Renal cortex interstitium (tissue), 15 donors: ENCODE data around the gene PGBD1. TPM values are rescaled to one million over a fixed set of nuclear protein-coding genes. Genes with fewer than 3 reads are reported as not detected.

Source experiments
- DNase-seq, 11 donors: peaks; one replicate each; pipeline ENCODE4 v3.0.0-alpha.2; 2013; ENCODE audit warnings: low read depth in 9 of 11, low spot score in 4 of 11; ENCODE audit errors: extremely low read depth in 1 of 11
- long read RNA-seq, 16 experiments: transcript quantifications; one replicate each; lab custom pipeline, GENCODE V29; 2026
- polyA plus RNA-seq, 3 donors: library from polyadenylated mRNA; unstranded; fragments of 120-200 nt; gene quantifications; one replicate each; pipeline ENCODE4 v1.2.1, GENCODE V29; 2013; ENCODE audit not compliant: insufficient read length in 3 of 3

The PGBD1 gene
- 10 to 100 TPM; 10.2 to 11.2 (median 11.1) TPM for polyA plus RNA-seq
- long read RNA-seq, donor 1, partial matches to known transcripts, result 0 of 2 reads
- long read RNA-seq, donor 1, other reads (novel, unspliced or antisense), result 0 of 2 reads
- long read RNA-seq, donor 2, result 0 reads
- long read RNA-seq, donor 3, partial matches to known transcripts, result 0 of 1 reads
- long read RNA-seq, donor 3, other reads (novel, unspliced or antisense), result 0 of 1 reads
- long read RNA-seq, donor 4, result 0 reads
- long read RNA-seq, donor 5, result 0 reads
- long read RNA-seq, donor 6, result 0 reads
- long read RNA-seq, donor 7, partial matches to known transcripts, result 0 of 1 reads
- long read RNA-seq, donor 7, other reads (novel, unspliced or antisense), result 0 of 1 reads
- long read RNA-seq, donor 8, result 0 reads
- long read RNA-seq, donor 9, result 0 reads
- long read RNA-seq, donor 10, partial matches to known transcripts, result 0 of 1 reads
- long read RNA-seq, donor 10, other reads (novel, unspliced or antisense), result 0 of 1 reads
- long read RNA-seq, donor 11, partial matches to known transcripts, result 0 of 1 reads
- long read RNA-seq, donor 11, other reads (novel, unspliced or antisense), result 0 of 1 reads
- long read RNA-seq, donor 12, partial matches to known transcripts, result 0 of 2 reads
- long read RNA-seq, donor 12, other reads (novel, unspliced or antisense), result 0 of 2 reads
- long read RNA-seq, donor 13, result 0 reads
- long read RNA-seq, donor 14, partial matches to known transcripts, result 0 of 1 reads
- long read RNA-seq, donor 14, other reads (novel, unspliced or antisense), result 0 of 1 reads
- long read RNA-seq, donor 15, result 0 reads
- long read RNA-seq, donor 16, partial matches to known transcripts, result 8 of 12 reads
- long read RNA-seq, donor 16, other reads (novel, unspliced or antisense), result 0 of 12 reads

GRCh38 chr6:28281288-28282064, at the start of gene PGBD1:
Gene PGBD1 (plus strand): TSS chr6:28281572. CDS start chr6:28283814, 2,242 bp downstream.
- DNase-seq, result peak in 9 of 11 donors; percentile 23 to 66 (median 53)

GRCh38 chr6:28232785-28233184, 48.6 kb upstream of the PGBD1 start:
- no peak for DNase-seq

GRCh38 chr6:28235912-28236452, 45.4 kb upstream of the PGBD1 start:
- no peak for DNase-seq

- no peak for DNase-seq
These were observed 41.7 kb upstream of the PGBD1 start for GRCh38 chr6:28239636-28240035.

- DNase-seq, result no peak
These were observed 40.9 kb upstream of the PGBD1 start for GRCh38 chr6:28240471-28240870.

- DNase-seq, result no peak
These were observed 37.4 kb upstream of the PGBD1 start for GRCh38 chr6:28243946-28244345.

- no peak for DNase-seq
These were observed 36.0 kb upstream of the PGBD1 start for GRCh38 chr6:28245206-28245941.

- DNase-seq, result no peak
These were observed 32.5 kb upstream of the PGBD1 start for GRCh38 chr6:28248916-28249315.

GRCh38 chr6:28250747-28251146, 30.6 kb upstream of the PGBD1 start:
- DNase-seq, result no peak

- no peak for DNase-seq
These were observed 29.7 kb upstream of the PGBD1 start for GRCh38 chr6:28251661-28252008.

- DNase-seq, result peak; percentile 79 to 94 (median 85)
These were observed 29.1 kb upstream of the PGBD1 start, which contains the start of gene ZKSCAN4 for GRCh38 chr6:28252009-28252975. Gene ZKSCAN4 (minus strand): TSS chr6:28252269. CDS start chr6:28251980, 289 bp downstream.

- no peak for DNase-seq
These were observed 27.3 kb upstream of the PGBD1 start for GRCh38 chr6:28254121-28254519.

- DNase-seq, result no peak
These were observed 24.3 kb upstream of the PGBD1 start for GRCh38 chr6:28257042-28257441.

GRCh38 chr6:28258877-28259777, 22.2 kb upstream of the PGBD1 start, which contains the start of gene NKAPL:
Gene NKAPL (plus strand): TSS chr6:28259297. CDS start chr6:28259372, 75 bp downstream.
- DNase-seq, result peak in 4 of 11 donors; percentile 38 to 58 (median 54)

- DNase-seq, result no peak
These were observed 17.4 kb upstream of the PGBD1 start for GRCh38 chr6:28263922-28264321.

- DNase-seq, result no peak
These were observed 16.5 kb upstream of the PGBD1 start for GRCh38 chr6:28264834-28265401.
